ENCODE data around the gene DGKE. TPM values are rescaled to one million over a fixed set of nuclear protein-coding genes. Genes with fewer than 3 reads are reported as not detected.

Gene DGKE
- polyA plus RNA-seq, 5 donors, result 7.5 to 14.4 (median 12.1) TPM

DNA sequence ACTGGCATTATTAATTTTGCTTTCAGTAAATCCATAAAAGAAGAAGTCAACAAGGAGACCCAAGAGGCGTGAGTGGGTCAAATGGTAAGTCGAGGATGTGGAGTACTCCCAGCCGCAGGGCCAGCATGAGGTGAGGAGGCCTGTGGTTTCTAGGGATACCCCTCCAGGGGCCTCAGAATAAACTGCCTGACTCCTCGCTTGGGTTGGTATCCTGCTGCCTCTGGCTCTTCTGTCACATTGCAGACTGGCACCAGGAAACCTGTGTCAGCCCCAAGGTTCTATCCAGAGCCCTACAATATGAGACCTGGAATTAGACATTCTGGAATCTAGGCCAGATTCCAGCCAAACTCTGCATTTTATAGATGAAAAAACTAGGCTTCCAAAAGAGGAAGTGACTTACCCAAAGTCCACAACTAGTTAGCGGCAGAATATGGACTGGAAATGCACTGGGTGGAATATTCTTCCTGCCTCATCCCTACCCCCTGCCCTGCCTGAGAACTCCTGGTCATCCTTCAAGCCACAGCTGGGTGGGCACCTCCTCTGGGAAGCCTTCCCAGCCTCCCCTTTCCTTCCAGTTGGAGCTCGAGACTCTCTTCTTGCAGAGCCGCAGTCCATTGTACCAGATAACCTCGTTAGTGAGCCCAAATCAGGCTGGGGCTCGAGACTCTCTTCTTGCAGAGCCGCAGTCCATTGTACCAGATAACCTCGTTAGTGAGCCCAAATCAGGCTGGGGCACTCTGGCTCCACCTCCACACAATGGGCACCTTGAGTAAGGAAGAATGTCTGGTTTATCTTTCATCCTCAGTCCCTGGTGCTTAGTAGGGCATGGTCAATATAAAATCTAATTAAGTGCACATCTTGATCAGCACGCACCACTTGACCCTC, 22.8 kb upstream of the DGKE start:
- DNase-seq, result no peak

DNA sequence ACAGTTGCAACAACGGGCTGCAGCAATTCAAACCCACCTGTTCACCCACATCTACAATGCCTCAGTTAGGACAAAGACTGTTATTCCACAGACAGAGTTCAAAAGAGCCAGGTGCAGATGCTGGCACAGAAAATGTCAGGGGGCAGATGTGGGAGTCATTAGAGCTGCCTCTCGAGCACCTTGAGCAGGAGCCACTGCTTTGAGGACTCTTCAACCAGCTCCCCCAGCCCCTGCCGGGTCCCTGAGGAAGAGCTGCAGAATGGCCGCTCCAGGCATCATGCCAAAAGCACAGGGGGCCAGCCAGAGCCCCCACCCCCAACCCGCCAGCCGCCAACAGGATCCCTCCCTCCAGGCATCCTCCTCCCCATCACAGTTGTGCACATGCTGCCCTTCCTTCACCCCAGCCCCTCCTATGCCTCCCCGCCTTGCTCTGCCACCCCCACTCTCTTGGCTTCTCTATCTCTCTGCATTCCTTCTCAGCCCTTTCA, 21.0 kb upstream of the DGKE start:
- DNase-seq, result no peak

DNA sequence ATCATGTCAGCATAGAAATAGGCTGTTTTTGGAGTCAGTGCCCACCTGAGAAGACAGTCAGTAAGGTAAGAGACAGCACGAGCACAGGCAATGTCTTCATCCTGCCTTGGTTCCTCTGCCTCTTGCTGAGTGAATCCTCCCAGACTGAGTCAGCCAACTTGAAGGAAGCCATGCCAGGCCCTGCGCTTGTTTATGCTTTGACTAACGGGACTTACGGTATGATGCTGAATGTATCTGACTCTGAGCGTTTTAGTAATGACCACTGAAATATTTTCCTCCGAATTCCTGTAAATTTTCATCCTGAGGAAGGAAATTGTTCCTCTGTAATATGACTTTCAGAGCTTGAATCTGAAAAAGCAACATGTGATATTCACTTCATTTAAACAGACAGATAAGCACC, 18.2 kb upstream of the DGKE start:
- no peak for DNase-seq

DNA sequence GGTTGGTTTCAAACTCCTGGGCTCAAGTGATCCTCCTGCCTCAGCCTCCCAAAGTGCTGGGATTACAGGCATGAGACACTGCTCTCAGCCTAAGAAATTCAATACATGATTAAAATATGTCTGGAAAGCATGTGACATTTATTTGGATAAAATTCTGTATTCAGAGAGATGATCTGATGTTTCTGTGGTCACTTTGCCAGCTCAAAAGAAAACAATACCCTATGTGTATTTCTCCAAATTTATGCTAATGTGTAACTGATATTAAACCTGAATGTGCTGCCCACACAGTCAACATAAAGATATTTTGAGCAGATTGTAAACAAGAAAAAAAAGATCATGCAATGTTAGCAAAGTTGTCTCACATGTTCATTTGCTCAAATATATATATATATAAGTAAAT, 16.9 kb upstream of the DGKE start:
- no peak for DNase-seq

DNA sequence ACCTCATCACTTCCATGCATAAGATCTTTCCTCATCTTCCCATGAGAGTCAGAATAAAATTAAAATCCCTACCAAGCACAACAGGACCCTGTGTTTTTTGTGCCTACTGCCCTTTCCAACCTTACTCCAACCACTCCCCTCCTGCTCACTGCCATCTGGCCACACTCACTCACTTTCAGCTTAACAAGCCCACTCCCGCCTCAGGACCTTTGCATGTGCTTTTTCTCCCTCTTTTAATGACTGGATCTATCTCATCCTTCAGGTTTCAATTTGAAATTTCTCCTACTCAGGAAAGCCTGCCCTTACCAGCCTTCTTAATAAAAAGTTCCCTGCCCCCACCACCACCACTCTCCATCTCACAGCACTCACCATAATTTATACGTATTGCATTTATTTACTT, 14.9 kb upstream of the DGKE start:
- DNase-seq, result no peak

DNA sequence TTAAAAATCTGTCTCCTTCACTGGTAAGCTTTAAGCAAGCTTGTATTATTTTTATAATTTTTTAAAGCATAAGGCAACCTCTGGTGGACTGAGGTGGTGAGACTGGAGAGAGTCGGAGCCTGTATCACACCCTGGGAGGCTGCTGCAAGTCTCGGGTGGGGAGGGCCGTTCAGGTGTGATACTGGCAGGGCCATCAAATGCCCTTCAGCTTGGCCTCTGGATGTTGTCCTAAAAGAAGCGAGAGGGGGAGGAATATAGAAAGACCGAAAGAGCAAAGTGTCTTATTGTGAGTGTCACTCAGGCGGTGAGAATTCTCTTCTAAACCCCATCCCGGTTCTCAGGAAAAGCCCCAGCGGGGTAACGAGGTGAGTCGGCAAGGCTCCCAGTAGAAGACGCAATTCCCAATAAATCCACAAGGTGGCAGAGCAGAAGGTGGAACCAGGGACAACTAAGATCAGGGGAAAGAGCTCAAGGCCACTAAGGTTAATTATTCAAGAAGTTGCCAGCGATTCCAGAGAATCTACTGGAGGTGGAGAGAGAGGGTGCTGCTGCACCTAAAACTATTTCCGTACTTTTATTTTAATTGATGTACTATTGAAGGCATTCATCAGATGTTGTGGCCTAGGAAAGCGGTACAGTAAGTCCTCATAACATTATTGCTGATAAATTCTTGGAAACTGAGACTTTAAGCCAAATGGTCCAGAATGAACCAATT, 14.4 kb upstream of the DGKE start:
- peak; percentile 49 to 57 for DNase-seq

DNA sequence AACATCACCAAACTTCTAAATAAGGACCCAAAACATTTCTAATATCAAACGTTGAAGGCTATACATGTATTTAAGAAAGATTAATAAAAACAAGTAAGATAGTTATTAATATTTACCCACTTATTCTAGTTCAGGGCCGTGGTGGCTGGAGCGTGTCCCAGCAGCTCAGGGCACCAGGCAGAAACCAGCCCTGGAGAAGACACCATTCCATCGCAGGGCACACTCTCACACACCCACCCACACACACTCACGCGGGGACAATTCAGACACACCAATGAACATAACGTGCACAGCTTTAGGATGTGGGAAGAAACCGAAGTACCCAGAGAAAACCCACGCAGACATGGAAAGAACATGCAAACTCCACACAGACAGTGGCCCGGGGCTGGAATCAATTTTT, 13.7 kb upstream of the DGKE start:
- no peak for DNase-seq

DNA sequence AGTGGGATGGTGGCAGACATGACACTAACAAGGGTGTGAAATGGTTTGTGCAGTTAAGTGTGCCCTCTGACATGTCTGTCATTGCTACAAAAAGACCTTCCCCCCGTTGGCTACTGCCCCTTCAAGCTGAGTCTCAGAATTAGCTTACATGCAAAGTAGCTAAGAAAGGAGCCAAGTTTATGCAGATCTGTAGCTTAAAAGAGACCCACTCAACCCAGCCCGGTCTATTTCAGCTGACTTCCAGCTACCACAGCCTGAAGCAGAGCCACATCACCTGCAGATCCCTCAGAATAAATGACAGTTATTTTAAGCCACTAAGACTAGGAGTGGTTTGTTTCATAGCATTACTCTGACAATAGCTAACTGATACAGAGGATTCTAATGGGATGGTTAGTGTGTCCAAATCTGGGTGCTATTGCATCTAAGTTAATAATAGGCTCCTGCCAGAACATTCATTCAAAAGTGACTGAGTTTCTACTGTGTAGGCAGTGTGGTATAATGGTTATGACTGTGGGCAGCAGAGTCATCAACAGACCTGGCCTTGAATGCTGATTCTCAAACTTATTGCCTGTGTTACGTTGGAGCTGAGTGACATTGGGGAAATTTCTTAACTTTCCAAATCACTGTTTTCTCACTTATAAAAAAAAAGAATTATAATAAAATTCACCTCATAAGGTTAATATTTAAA, 12.0 kb upstream of the DGKE start:
- DNase-seq, result no peak

DNA sequence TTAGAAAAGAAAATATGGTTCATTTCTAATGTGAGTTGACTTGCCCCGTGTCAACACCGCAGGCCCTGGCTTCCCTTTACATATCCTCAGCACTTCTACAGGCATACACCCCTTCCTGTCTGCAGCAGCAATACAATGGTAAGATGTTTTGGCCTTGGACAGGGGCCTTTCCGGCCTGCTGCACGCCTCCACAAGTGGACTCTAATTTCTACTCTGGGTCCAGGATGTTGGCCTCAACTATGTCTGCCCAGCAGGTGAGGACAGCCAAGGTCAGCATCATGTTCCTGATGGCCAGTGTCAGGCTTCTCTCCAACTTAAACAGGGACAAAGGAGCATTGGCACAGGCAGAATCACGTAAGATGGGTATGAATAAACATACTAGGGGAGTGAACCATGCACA, 11.2 kb upstream of the DGKE start:
- no peak for DNase-seq

DNA sequence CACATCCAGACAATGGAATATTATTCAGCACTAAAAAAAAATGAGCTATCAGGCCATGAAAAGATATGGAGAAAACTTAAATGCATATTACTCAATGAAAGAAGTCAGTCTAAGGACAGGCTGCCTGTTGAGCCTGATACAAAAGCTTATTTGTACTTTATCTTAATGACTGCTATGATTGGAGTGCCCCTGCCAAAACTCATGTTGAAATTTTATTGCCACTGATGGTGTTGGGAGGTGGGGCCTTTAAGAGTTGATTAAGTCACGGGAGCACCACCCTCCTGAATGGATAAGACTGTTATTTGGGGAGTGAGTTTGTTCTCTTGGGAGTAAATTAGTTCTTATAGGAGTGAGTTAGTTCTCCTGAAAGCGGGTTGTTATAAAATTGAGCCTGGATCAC, 10.1 kb upstream of the DGKE start:
- DNase-seq, result no peak

DNA sequence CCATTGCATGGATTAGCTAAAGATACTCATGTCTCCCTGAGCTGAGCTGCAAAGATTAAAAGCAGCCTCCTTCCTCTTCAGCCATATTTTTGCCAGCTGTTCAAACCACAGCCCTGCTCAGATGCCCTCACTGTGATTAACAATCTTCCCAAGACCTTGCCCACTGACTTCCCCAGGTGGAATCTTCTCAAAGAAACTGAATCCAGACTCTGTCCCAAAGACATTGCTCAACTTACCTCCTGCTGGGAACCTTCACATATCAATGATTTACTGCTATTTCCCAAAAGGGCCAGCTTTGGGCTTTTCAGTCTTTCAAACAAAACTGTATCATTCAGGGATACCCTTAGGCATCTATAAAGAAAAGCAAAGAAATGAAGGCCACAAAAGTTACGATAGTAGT, 9.4 kb upstream of the DGKE start:
- DNase-seq, result no peak

DNA sequence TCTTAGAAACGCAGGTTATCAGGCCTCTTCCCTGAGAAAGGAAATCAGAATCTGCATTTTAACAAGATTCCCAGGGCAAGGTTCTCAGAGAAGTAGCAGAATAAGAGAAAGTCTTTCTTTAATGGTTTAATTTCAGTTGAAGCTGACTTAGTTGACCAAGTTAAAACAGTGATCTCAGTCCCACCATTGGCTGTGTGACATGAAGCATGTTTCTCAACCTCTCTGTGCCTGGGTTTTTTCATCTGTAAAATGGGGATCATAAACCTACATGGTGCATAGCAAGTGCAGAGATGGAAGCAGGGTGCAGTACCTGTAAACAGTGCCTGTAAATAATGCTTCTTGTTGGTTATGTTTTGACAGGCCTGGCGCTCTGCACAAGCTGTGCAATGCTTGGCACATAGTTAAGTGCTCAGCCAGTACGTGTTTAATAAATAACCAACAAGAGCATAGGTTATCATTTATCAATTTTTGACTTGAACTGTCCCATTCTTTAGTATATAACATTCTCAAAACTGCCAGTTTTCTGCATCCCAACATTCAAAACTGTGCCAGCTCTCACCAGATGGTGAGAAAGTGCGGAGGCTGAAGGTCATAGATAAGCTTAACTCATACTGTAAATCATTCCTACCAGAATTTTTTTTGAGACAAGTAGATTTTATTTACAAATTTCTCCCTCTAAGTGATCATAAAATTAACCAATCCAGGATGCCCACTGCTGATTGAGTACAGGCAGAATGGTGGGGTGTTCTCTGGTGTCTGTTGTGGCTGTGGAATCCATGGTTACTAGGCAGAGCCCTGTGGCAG, 7.1 kb upstream of the DGKE start:
- DNase-seq, result no peak

DNA sequence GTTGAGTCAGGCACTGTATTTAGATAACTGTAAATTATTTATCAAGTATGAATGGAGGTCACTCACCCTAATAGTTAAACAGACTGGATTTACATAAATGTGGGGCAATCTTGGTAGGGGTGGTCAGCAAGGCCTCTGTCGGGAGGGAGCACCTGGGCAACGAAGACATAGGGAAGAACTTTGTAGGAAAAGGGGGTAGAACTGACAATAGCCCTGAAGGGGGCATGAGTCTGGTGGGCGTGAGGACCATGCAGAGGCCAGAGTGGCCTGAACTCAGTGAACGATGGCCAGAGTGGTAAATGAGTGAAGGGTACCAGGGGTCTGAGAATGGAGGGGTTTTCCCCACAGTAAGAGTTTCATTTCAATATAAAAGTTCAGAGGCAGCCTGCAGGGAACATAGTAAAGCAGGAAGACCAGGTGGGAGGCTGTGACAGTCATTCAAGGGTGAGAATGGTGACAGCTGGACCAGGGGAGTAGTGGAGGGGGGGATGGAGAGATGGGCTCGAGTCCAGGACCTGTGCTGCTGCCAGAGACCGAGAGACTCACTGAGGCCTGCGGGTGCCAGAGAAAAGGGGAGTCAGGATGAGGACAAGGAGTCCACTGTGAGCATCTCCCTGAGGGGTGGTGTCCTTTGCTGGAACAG, 3.1 kb upstream of the DGKE start:
- no peak for DNase-seq

DNA sequence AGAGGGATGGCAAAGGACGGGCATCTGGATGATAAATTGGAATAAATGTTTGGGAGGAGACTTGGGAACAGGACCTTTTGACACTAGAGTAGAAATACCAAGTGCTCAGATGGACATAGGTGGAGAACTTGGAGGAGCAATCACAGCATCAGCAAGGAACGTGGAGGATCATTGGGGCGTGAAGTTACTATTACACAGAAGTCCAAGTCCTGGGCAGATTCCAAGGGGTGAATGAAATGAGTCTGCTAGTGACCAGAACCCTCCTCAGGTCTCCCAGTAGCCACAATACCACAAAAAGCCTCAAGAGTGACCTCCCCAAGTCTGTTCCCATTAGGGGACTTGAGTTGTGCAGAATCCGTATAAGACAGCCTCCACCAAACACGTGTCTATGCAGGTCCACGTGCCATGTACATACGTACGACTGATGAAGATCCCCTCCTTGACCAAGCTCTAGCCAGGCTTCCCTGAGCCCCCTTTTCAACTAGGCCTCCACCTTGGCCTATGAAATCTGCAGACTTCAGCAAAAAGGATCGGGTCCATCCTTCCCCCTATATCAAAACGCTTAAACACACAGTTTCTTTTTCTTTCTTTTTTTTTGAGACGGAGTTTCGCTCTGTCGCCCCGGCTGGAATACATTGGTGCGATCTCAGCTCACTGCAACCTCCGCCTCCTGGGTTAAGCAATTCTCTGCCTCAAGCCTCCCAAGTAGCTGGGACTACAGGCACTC, 2.4 kb upstream of the DGKE start:
- no peak for DNase-seq

DNA sequence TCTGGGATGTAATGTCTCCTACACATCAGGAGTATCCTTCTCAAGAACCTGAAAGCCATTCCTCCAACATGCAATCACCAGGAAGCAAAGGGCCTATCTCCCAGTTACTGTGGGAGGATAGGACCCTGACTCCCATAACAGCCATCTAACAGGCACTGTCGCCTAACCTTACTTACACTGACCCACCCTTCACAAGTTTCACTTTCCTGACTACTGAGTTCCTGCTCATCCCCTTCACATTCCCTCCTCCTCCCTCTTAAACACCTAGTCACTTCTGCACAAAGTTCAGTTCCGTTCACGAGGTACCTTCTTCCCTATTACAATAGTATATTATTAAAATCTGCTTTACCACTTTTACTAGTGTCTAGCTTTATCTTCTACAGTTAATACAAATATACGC, 1.5 kb upstream of the DGKE start:
- DNase-seq, result no peak

DNA sequence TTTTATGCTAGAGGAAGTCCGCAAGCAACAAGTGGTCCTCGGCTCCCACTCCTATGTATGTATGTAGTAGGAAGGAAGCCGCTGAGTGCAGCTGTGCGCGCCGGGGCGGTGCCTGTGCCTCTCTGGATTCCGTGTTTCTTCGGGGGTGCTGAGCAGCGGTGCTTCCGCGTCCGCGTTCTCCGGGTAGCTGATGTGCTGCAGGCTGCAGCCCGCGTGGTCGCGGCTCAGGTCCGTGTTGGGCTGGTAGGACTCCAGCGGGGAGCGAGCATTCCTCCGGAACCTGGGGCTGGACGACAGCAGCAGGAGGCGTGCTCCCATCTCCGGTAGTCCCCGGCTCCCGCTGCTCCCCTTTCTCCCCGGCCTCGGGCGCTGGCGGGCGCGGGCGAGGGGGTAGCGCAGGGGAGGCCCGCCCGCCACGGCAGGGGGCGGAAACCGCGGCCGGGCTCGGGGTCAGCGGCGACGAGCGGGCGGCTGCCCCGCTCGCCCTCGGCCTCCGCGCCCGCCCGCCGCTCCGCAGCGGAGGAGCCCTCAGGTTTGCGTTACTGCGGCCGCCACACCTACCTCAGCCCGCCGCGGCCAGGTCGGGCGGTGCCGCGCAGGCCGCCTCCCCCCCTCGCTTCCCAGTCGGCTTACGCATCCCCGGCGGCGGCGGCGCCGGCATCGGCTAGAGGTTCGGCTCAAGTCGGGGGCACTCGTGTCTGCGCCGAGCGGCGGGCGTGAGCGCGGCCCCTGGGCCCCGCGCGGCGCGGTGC, 718 bp upstream of the DGKE start:
- DNase-seq, result peak in 1 of 2 donors; percentile 35

DNA sequence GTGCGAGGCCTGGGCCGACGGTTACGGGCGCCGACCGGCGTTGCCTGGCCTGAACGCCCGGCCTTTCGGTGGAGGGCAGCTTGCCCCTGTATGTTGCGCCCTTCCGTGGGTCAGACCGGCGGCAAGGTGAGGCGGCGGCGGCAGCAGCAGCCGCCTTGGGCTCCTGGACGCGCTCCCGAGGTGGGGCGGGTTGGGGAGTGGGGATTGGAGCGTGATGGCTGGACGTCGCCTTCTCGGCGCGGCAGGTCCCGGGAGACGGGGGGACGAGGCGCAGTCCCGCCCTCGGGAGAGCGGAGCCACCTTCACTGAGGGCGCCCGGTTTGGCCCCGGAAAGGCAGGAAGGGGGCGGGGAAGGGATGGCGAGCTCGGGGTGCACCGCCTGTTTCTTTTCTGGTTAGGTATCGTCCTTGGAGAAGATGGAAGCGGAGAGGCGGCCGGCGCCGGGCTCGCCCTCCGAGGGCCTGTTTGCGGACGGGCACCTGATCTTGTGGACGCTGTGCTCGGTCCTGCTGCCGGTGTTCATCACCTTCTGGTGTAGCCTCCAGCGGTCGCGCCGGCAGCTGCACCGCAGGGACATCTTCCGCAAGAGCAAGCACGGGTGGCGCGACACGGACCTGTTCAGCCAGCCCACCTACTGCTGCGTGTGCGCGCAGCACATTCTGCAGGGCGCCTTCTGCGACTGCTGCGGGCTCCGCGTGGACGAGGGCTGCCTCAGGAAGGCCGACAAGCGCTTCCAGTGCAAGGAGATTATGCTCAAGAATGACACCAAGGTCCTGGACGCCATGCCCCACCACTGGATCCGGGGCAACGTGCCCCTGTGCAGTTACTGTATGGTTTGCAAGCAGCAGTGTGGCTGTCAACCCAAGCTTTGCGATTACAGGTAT, 671 bp downstream of the DGKE start:
- peak in 1 of 2 donors; percentile 31 for DNase-seq

DNA sequence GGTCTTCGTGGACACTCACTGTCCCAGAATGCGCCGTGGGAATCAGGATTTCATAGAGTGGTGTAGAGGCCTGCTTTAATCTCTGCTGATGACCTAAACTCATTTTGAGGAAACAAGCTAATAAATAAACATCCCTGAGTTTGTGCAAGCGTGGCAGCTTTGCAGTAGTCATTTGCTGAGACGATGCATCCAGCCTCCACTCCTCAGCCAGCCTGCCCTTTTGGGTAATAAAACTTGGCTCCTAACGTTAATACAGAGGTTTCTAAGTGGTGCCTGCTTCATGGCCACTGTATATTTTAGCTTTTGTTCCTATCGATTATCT, 1.3 kb downstream of the DGKE start:
- DNase-seq, result no peak

DNA sequence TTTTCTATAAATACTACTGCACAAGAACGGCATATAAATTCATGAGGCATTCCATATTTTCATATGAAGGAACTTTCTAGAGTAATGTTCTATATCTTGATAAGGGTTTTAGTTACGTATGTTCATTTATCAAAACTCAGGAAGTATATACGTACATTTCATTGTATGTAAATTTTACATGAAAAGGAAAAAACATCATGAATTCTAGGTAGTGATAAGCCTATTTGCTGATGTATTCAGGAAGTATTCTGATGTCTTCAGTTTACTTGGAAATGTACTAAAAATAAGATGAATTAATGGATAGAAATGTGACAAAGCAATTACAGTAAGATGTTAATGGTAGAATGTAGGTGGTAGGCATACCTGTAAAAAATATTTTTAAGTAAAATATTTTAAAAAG, 4.7 kb downstream of the DGKE start:
- DNase-seq, result no peak

Measured in right lung (tissue), 5 donors.